ENCODE data around the gene GRK1. TPM values are rescaled to one million over a fixed set of nuclear protein-coding genes. Genes with fewer than 3 reads are reported as not detected.

The GRK1 gene
- total and polyA plus RNA-seq, 2 of the 13 experiments (the other 11 are each of a cell fraction or from before 2014, with no cell fraction given), result 0.07 to 0.12 TPM

- no peak overlapping the region for H3K4me2 ChIP-seq (ENCODE audit: low read depth, low read length)
- H4K20me1 ChIP-seq (ENCODE audit: insufficient read depth, low read length), result no peaks in the 10 kb centered on the region
- FAIRE-seq, result no peak
- H3K36me3 ChIP-seq (replicated peaks in 1 of 2; ENCODE audit: control insufficient read depth in 1 of 2, insufficient read depth in 2 of 2, low read length in 2 of 2), result no peaks in the 10 kb centered on the region
- BruUV-seq (replicated peaks), result no TSS peak
- no peak for ATAC-seq
- no peak overlapping the region for H2AFZ ChIP-seq (ENCODE audit: low read length)
- in situ Hi-C loops (cut with HindIII; ENCODE audit: extremely low pct_ligation_motif_present, low pct_unique_long_range_greater_than_20kb), result no loop called here
- H3K27ac ChIP-seq (ENCODE audit: extremely low read length, insufficient read depth, low read length), result no peak overlapping the region
- peaks cover 12 to 38% of the 10 kb centered on the region in 2 experiments; a peak in 4 of 5 replicates for H3K27me3 ChIP-seq (ENCODE audit: control insufficient read depth in 1 of 2, insufficient read depth in 2 of 2, low read length in 2 of 2)
- DNase-seq (ENCODE audit: low spot score), result no peak
- CTCF ChIA-PET (ENCODE audit: low intra/inter-chr PET ratio, low total read pairs), result no interaction called here
- no peaks in the 10 kb centered on the region for H3K4me1 ChIP-seq (ENCODE audit: insufficient read depth, low read length)
- POLR2A ChIA-PET, result no interaction called here
- H3K9me3 ChIP-seq (ENCODE audit: low read length), result no peaks in the 10 kb centered on the region
- intact Hi-C loops (cut with micrococcal nuclease; ENCODE audit: unreplicated experiment), result no loop called here
- H3K9ac ChIP-seq (ENCODE audit: insufficient read depth, low read depth, low read length), result no peak overlapping the region
- WGBS (ENCODE audit: low lambda C conversion rate), result 4% methylated on average over 4 of the region's 21 CpGs
- no peaks in the 10 kb centered on the region for H3K79me2 ChIP-seq (ENCODE audit: insufficient read depth, low read length)
- no peak overlapping the region for H3K4me3 ChIP-seq (replicated peaks in 1 of 3; ENCODE audit: insufficient read depth in 1 of 3, low read depth in 2 of 3, low read length in 3 of 3)
- TF ChIP-seq NKX3-1 (CRISPR knock-in tag; IDR thresholded peaks at IDR 0.05) (no peak), ERF (CRISPR knock-in tag; IDR thresholded peaks at IDR 0.05) (no peak), DMTF1 (CRISPR knock-in tag; IDR thresholded peaks at IDR 0.05) (no peak), ZNF496 (CRISPR knock-in tag; IDR thresholded peaks at IDR 0.05; ENCODE audit: insufficient replicate concordance) (no peak), AKAP8 (CRISPR knock-in tag; IDR thresholded peaks at IDR 0.05) (no peak), RFX5 (IDR thresholded peaks at IDR 0.05; ENCODE audit: low read depth, low read length) (no peak), TMF1 (CRISPR knock-in tag; IDR thresholded peaks at IDR 0.05; ENCODE audit: low read depth) (no peak), HOXA5 (CRISPR knock-in tag; IDR thresholded peaks at IDR 0.05) (no peak), MEF2D (CRISPR knock-in tag; IDR thresholded peaks at IDR 0.05) (no peak), SNAI1 (CRISPR knock-in tag; IDR thresholded peaks at IDR 0.05; ENCODE audit: borderline replicate concordance) (no peak), RCOR2 (CRISPR knock-in tag; IDR thresholded peaks at IDR 0.05) (no peak)
- TF ChIP-seq, protein P1, sequence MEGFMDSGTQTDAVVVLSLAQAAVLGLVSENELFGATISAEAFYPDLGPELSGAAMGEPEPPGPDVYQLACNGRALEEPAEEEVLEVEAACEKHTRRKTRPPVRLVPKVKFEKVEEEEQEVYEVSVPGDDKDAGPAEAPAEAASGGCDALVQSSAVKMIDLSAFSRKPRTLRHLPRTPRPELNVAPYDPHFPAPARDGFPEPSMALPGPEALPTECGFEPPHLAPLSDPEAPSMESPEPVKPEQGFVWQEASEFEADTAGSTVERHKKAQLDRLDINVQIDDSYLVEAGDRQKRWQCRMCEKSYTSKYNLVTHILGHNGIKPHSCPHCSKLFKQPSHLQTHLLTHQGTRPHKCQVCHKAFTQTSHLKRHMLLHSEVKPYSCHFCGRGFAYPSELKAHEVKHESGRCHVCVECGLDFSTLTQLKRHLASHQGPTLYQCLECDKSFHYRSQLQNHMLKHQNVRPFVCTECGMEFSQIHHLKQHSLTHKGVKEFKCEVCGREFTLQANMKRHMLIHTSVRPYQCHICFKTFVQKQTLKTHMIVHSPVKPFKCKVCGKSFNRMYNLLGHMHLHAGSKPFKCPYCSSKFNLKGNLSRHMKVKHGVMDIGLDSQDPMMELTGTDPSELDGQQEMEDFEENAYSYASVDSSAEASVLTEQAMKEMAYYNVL (CRISPR knock-in tag; IDR thresholded peaks at IDR 0.05; ENCODE audit: borderline replicate concordance), result no peak
- TF ChIP-seq, protein P2, sequence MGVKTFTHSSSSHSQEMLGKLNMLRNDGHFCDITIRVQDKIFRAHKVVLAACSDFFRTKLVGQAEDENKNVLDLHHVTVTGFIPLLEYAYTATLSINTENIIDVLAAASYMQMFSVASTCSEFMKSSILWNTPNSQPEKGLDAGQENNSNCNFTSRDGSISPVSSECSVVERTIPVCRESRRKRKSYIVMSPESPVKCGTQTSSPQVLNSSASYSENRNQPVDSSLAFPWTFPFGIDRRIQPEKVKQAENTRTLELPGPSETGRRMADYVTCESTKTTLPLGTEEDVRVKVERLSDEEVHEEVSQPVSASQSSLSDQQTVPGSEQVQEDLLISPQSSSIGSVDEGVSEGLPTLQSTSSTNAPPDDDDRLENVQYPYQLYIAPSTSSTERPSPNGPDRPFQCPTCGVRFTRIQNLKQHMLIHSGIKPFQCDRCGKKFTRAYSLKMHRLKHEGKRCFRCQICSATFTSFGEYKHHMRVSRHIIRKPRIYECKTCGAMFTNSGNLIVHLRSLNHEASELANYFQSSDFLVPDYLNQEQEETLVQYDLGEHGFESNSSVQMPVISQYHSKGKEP (CRISPR knock-in tag; IDR thresholded peaks at IDR 0.05), result no peak
- TF ChIP-seq, protein P3, sequence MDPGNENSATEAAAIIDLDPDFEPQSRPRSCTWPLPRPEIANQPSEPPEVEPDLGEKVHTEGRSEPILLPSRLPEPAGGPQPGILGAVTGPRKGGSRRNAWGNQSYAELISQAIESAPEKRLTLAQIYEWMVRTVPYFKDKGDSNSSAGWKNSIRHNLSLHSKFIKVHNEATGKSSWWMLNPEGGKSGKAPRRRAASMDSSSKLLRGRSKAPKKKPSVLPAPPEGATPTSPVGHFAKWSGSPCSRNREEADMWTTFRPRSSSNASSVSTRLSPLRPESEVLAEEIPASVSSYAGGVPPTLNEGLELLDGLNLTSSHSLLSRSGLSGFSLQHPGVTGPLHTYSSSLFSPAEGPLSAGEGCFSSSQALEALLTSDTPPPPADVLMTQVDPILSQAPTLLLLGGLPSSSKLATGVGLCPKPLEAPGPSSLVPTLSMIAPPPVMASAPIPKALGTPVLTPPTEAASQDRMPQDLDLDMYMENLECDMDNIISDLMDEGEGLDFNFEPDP (CRISPR knock-in tag; conservative IDR thresholded peaks at IDR 0.05), result no peak
- TF ChIP-seq, protein P4, sequence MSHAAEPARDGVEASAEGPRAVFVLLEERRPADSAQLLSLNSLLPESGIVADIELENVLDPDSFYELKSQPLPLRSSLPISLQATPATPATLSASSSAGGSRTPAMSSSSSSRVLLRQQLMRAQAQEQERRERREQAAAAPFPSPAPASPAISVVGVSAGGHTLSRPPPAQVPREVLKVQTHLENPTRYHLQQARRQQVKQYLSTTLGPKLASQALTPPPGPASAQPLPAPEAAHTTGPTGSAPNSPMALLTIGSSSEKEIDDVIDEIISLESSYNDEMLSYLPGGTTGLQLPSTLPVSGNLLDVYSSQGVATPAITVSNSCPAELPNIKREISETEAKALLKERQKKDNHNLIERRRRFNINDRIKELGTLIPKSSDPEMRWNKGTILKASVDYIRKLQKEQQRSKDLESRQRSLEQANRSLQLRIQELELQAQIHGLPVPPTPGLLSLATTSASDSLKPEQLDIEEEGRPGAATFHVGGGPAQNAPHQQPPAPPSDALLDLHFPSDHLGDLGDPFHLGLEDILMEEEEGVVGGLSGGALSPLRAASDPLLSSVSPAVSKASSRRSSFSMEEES (CRISPR knock-in tag; IDR thresholded peaks at IDR 0.05), result no peak
These were observed 63.3 kb downstream of the GRK1 start for GRCh38 chr13:113730258-113730691.

All from HepG2 (cell line).